Right lobe of liver (tissue), 6 donors: ENCODE data around the gene RIT2. TPM values are rescaled to one million over a fixed set of nuclear protein-coding genes. Genes with fewer than 3 reads are reported as not detected.

Experiments used
- ATAC-seq, 4 donors: fragments of 200-7000 bp; cut with Tn5 transposase; one replicate each; pipeline ENCODE4 v1.9.1; 2020; ENCODE audit warnings: mild to moderate bottlenecking in 4 of 4, moderate library complexity in 4 of 4
- DNase-seq, 3 donors: peaks; one replicate each; pipeline ENCODE4 v3.0.0-alpha.2; 2020
- H3K27ac ChIP-seq, 3 donors: fragments of 200-600 bp; one replicate each; pipeline ENCODE4 v1.8.0; 2022
- H3K27me3 ChIP-seq, 2 donors: fragments of 200-600 bp; one replicate each; pipeline ENCODE4 v1.8.0; 2022
- H3K36me3 ChIP-seq, 4 donors: fragments of 200-600 bp; sonication (generic) in 1 of 4; one replicate each; pipeline versions ENCODE4 v1.5.1 to v1.8.0; 2017 to 2022; ENCODE audit warnings: control low read depth in 1 of 4
- H3K4me1 ChIP-seq, 4 donors: fragments of 200-600 bp; sonication (generic) in 1 of 4; one replicate each; pipeline versions ENCODE4 v1.5.1 to v1.8.0; 2017 to 2022; ENCODE audit warnings: control low read depth in 1 of 4
- H3K4me3 ChIP-seq, 3 donors: fragments of 200-600 bp; one replicate each; pipeline ENCODE4 v1.8.0; 2022
- H3K9me3 ChIP-seq, 4 donors: fragments of 200-600 bp; sonication (generic) in 1 of 4; one replicate each; pipeline versions ENCODE4 v1.5.1 to v1.8.0; 2017 to 2022; ENCODE audit warnings: control low read depth in 1 of 4
- CTCF ChIP-seq, 4 donors: fragments of 200-600 bp in 3 of 4; fragments of 450-650 bp in 1 of 4; IDR thresholded peaks; one replicate each; pipeline versions ENCODE4 v1.5.1 to v1.8.0; 2016 to 2022; ENCODE audit warnings: antibody characterized with exemption in 4 of 4, mild to moderate bottlenecking in 2 of 4
- POLR2A ChIP-seq: fragments of 450-650 bp; IDR thresholded peaks from one replicate; pipeline ENCODE4 v1.6.1; 2017; ENCODE audit warnings: antibody characterized with exemption, mild to moderate bottlenecking
- WGBS: methylation state at CpG from one replicate; pipeline ENCODE4 v1.1.6; 2018; ENCODE audit warnings: low coverage, low lambda C conversion rate; ENCODE audit not compliant: insufficient coverage; ENCODE audit errors: missing lambda C conversion rate; 5-methylcytosine and 5-hydroxymethylcytosine counted together
- intact Hi-C, 2 donors: fragments of 100-400 bp; cut with DNase I; formaldehyde crosslinking; loops; one replicate each; pipeline versions ENCODE4 v1.11.2 to v1.14.1; 2022
- total RNA-seq, 6 experiments: library from RNA; depleted of rRNA in 2 of 6; stranded (reverse); fragments of >200 nt in 2 of 6; fragmentation: NEBNext Ultra II Directional in 3 of 6; extraction: Animal tissue kit (Norgen Biotek cat#: 25700) in 3 of 6; gene quantifications; one replicate each; pipeline versions ENCODE4 v1.1.0 to v1.2.4, GENCODE V29; 2016 to 2023
- donor health status: DM: no; HTN: yes; CAD: no.
- donor health status: DM: no; HTN: no; CAD: no.
- donor health status: DM: no; HTN: no; CAD: no.
- donor health status: DM: no; HTN: yes; CAD: no.
- donor health status: DM: no; HTN: yes; CAD: no.

Gene RIT2
- total RNA-seq, 6 experiments from 2014 or later = not detected

- H3K27ac ChIP-seq = no peak overlapping the region
- H3K4me3 ChIP-seq = no peak overlapping the region
- H3K9me3 ChIP-seq = no peaks in the 10 kb centered on the region
- ATAC-seq (no peak), DNase-seq (no peak)
- TF ChIP-seq CTCF (IDR thresholded peaks at IDR 0.05) (no peak), POLR2A (no peak)
- H3K4me1 ChIP-seq = no peaks in the 10 kb centered on the region
- H3K36me3 ChIP-seq = no peaks in the 10 kb centered on the region
- WGBS = 80% methylated on average over 4 of the region's 4 CpGs
- H3K27me3 ChIP-seq = no peaks in the 10 kb centered on the region
- intact Hi-C loops = no loop called here
Measured at GRCh38 chr18:42752916-42753315, 362.6 kb downstream of the RIT2 start.

GRCh38 chr18:42746794-42747193, 368.7 kb downstream of the RIT2 start:
- intact Hi-C loops = no loop called here
- ATAC-seq = no peak
- WGBS = 89% methylated on average over 1 of the region's 1 CpG
- no peak for DNase-seq
- H3K4me3 ChIP-seq = no peak overlapping the region
- H3K27ac ChIP-seq = no peak overlapping the region
- H3K4me1 ChIP-seq = peaks cover 0 to 18% (median 4%) of the 10 kb centered on the region in 4 donors
- H3K27me3 ChIP-seq = no peaks in the 10 kb centered on the region
- TF ChIP-seq POLR2A (no peak), CTCF (IDR thresholded peaks at IDR 0.05) (no peak)
- no peaks in the 10 kb centered on the region for H3K9me3 ChIP-seq
- no peaks in the 10 kb centered on the region for H3K36me3 ChIP-seq

- ATAC-seq (no peak), DNase-seq (no peak)
- intact Hi-C loops = no loop called here
- Histone ChIP-seq H3K36me3 (no peaks in the 10 kb centered on the region), H3K9me3 (no peaks in the 10 kb centered on the region), H3K27ac (no peak overlapping the region), H3K4me1 (peaks cover 0 to 18% (median 4%) of the 10 kb centered on the region in 4 donors), H3K27me3 (no peaks in the 10 kb centered on the region), H3K4me3 (no peak overlapping the region)
- TF ChIP-seq CTCF (IDR thresholded peaks at IDR 0.05) = no peak
- TF ChIP-seq POLR2A = no peak
Measured at GRCh38 chr18:42745931-42746330, 369.6 kb downstream of the RIT2 start.

GRCh38 chr18:42745171-42745570, 370.3 kb downstream of the RIT2 start:
- H3K27ac ChIP-seq = no peak overlapping the region
- H3K27me3 ChIP-seq = no peaks in the 10 kb centered on the region
- H3K36me3 ChIP-seq = no peaks in the 10 kb centered on the region
- ATAC-seq (peak; percentile 84 to 97 (median 94)), DNase-seq (no peak)
- H3K9me3 ChIP-seq = no peaks in the 10 kb centered on the region
- intact Hi-C loops = no loop called here
- H3K4me3 ChIP-seq = no peak overlapping the region
- H3K4me1 ChIP-seq = peaks cover 0 to 18% (median 4%) of the 10 kb centered on the region in 4 donors
- no peak for TF ChIP-seq CTCF (IDR thresholded peaks at IDR 0.05)

GRCh38 chr18:42743373-42744138, 371.9 kb downstream of the RIT2 start:
- no peaks in the 10 kb centered on the region for H3K36me3 ChIP-seq
- H3K27ac ChIP-seq = no peak overlapping the region
- H3K27me3 ChIP-seq = no peaks in the 10 kb centered on the region
- intact Hi-C loops = no loop called here
- TF ChIP-seq CTCF (IDR thresholded peaks at IDR 0.05) = no peak
- TF ChIP-seq POLR2A = no peak
- ATAC-seq (no peak), DNase-seq (no peak)
- peaks cover 0 to 18% (median 4%) of the 10 kb centered on the region in 4 donors for H3K4me1 ChIP-seq
- no peaks in the 10 kb centered on the region for H3K9me3 ChIP-seq
- WGBS = 67% methylated on average over 7 of the region's 7 CpGs
- no peak overlapping the region for H3K4me3 ChIP-seq
